ENCODE data around the gene RTTN. TPM values are rescaled to one million over a fixed set of nuclear protein-coding genes. Genes with fewer than 3 reads are reported as not detected.

The RTTN gene
- total RNA-seq, 1 experiment from 2014 or later: 14.3 TPM

- CTCF ChIA-PET: no interaction called here
- H3K27ac ChIP-seq: no peak overlapping the region
Observed at GRCh38 chr18:69969491-69969890, 236.0 kb downstream of the RTTN start.

GRCh38 chr18:69968039-69968438, 237.4 kb downstream of the RTTN start:
- no peaks in the 10 kb centered on the region for H3F3A ChIP-seq (ENCODE audit: insufficient read depth, low read depth)
- no peaks in the 10 kb centered on the region for H3K27me3 ChIP-seq (ENCODE audit: insufficient read depth, low read depth)
- no peaks in the 10 kb centered on the region for H3K36me3 ChIP-seq (ENCODE audit: low read depth)
- no peak overlapping the region for H3K4me3 ChIP-seq
- ChIA-PET POLR2A (ENCODE audit: unreplicated experiment) (no interaction called here), CTCF (no interaction called here)
- H3K79me2 ChIP-seq (ENCODE audit: low read depth): no peaks in the 10 kb centered on the region
- H3K9me2 ChIP-seq (ENCODE audit: insufficient read depth): no peaks in the 10 kb centered on the region
- no peak for TF ChIP-seq EZH2 (IDR thresholded peaks at IDR 0.05; ENCODE audit: low read depth)
- TF ChIP-seq CTCF (conservative IDR thresholded peaks at IDR 0.05): no peak
- H4K20me1 ChIP-seq (ENCODE audit: insufficient read depth): no peaks in the 10 kb centered on the region
- H3K9me3 ChIP-seq (ENCODE audit: insufficient read depth, low read depth): 0 out of 2 replicates have a peak, but pooled peaks cover 2% of the 10 kb centered on the region
- intact Hi-C loops (cut with micrococcal nuclease; ENCODE audit: unreplicated experiment): no loop called here
- H3K4me1 ChIP-seq (replicated peaks; ENCODE audit: insufficient read depth): no peaks in the 10 kb centered on the region
- BruUV-seq (replicated peaks): no TSS peak
- H2AFZ ChIP-seq: no peak overlapping the region
- no peak overlapping the region for H3K27ac ChIP-seq
- H3K4me2 ChIP-seq: no peak overlapping the region
- no peak for DNase-seq

More at GRCh38 chr18:69969491-69969890, 236.0 kb downstream of the RTTN start:
- Histone ChIP-seq H3K9me3 (ENCODE audit: insufficient read depth, low read depth) (0 out of 2 replicates have a peak, but pooled peaks cover 3% of the 10 kb centered on the region), H3K4me2 (no peak overlapping the region), H3K36me3 (ENCODE audit: low read depth) (no peaks in the 10 kb centered on the region), H3F3A (ENCODE audit: insufficient read depth, low read depth) (no peaks in the 10 kb centered on the region), H3K4me3 (no peak overlapping the region), H3K4me1 (replicated peaks; ENCODE audit: insufficient read depth) (no peaks in the 10 kb centered on the region), H3K27me3 (ENCODE audit: insufficient read depth, low read depth) (no peaks in the 10 kb centered on the region), H2AFZ (no peak overlapping the region), H3K9me2 (ENCODE audit: insufficient read depth) (no peaks in the 10 kb centered on the region), H3K79me2 (ENCODE audit: low read depth) (no peaks in the 10 kb centered on the region), H4K20me1 (ENCODE audit: insufficient read depth) (no peaks in the 10 kb centered on the region)
- TF ChIP-seq EZH2 (IDR thresholded peaks at IDR 0.05; ENCODE audit: low read depth): no peak
- no peak for TF ChIP-seq CTCF (conservative IDR thresholded peaks at IDR 0.05)
- DNase-seq: no peak
- BruUV-seq (replicated peaks): no TSS peak
- POLR2A ChIA-PET (ENCODE audit: unreplicated experiment): no interaction called here
- intact Hi-C loops (cut with micrococcal nuclease; ENCODE audit: unreplicated experiment): no loop called here

- no peaks in the 10 kb centered on the region for H4K20me1 ChIP-seq (ENCODE audit: insufficient read depth)
- no peak overlapping the region for H3K4me3 ChIP-seq
- H3K27ac ChIP-seq: no peak overlapping the region
- H3K27me3 ChIP-seq (ENCODE audit: insufficient read depth, low read depth): no peaks in the 10 kb centered on the region
- ChIA-PET CTCF (no interaction called here), POLR2A (ENCODE audit: unreplicated experiment) (interaction anchor here (0.7 kb wide), 1 partner anchor 36 kb away, joined by 3 read pairs; no protein-coding TSS in a partner anchor)
- H3F3A ChIP-seq (ENCODE audit: insufficient read depth, low read depth): no peaks in the 10 kb centered on the region
- H2AFZ ChIP-seq: no peak overlapping the region
- no TSS peak for BruUV-seq (replicated peaks)
- no peaks in the 10 kb centered on the region for H3K79me2 ChIP-seq (ENCODE audit: low read depth)
- DNase-seq: no peak
- no peak for TF ChIP-seq CTCF (conservative IDR thresholded peaks at IDR 0.05)
- TF ChIP-seq EZH2 (IDR thresholded peaks at IDR 0.05; ENCODE audit: low read depth): no peak
- H3K36me3 ChIP-seq (ENCODE audit: low read depth): no peaks in the 10 kb centered on the region
- H3K9me3 ChIP-seq (ENCODE audit: insufficient read depth, low read depth): no peaks in the 10 kb centered on the region
- no peak overlapping the region for H3K4me2 ChIP-seq
- H3K4me1 ChIP-seq (replicated peaks; ENCODE audit: insufficient read depth): no peaks in the 10 kb centered on the region
- H3K9me2 ChIP-seq (ENCODE audit: insufficient read depth): no peaks in the 10 kb centered on the region
- intact Hi-C loops (cut with micrococcal nuclease; ENCODE audit: unreplicated experiment): no loop called here
Observed at GRCh38 chr18:69963196-69963595, 242.3 kb downstream of the RTTN start.

Measured in PC-9 (cell line).